Retinal pigment epithelial cell (primary cell): Measurements from ENCODE around the gene FSTL4.
"Not testable (repeated sequence)": the region's sequence is repeated elsewhere in the genome, so short reads cannot be mapped to it uniquely, and the experiment has no call there.

ENCODE experiments used
- DNase-seq: peaks from one replicate; pipeline ENCODE4 v3.0.0-alpha.2; 2010; ENCODE audit warnings: low read depth
- H3K4me3 ChIP-seq: 2 replicates; pipeline ENCODE4 v1.5.1; 2011; ENCODE audit warnings: mild to moderate bottlenecking, low read length, control low read depth, moderate library complexity
- CTCF ChIP-seq: conservative IDR thresholded peaks from 2 replicates; pipeline ENCODE4 v1.5.1; 2011; ENCODE audit warnings: low read depth, low read length, control low read depth, inconsistent platforms

The FSTL4 gene

GRCh38 chr5:133445744-133446143 lies 166.6 kb downstream of the FSTL4 start:
- H3K4me3 ChIP-seq = no peak overlapping the region
- TF ChIP-seq CTCF = no peak
- no peak for DNase-seq

GRCh38 chr5:133445204-133445603 lies 167.1 kb downstream of the FSTL4 start:
- DNase-seq, H3K4me3 ChIP-seq: not testable (repeated sequence)

GRCh38 chr5:133444711-133445110 lies 167.6 kb downstream of the FSTL4 start:
- DNase-seq = no peak
- TF ChIP-seq CTCF = no peak
- H3K4me3 ChIP-seq = no peak overlapping the region

- no peak overlapping the region for H3K4me3 ChIP-seq
- no peak for TF ChIP-seq CTCF
- DNase-seq = no peak
Measured at GRCh38 chr5:133441166-133441815, 171.1 kb downstream of the FSTL4 start.

- no peak for TF ChIP-seq CTCF
- H3K4me3 ChIP-seq = no peak overlapping the region
- no peak for DNase-seq
Measured at GRCh38 chr5:133440467-133441115, 171.8 kb downstream of the FSTL4 start.

GRCh38 chr5:133439859-133440258 lies 172.5 kb downstream of the FSTL4 start:
- H3K4me3 ChIP-seq = no peak overlapping the region
- no peak for TF ChIP-seq CTCF
- no peak for DNase-seq

GRCh38 chr5:133438487-133438886 lies 173.9 kb downstream of the FSTL4 start:
- no peak for TF ChIP-seq CTCF
- H3K4me3 ChIP-seq = no peak overlapping the region
- DNase-seq = no peak
